ENCODE results near the gene PARK7.

DNA sequence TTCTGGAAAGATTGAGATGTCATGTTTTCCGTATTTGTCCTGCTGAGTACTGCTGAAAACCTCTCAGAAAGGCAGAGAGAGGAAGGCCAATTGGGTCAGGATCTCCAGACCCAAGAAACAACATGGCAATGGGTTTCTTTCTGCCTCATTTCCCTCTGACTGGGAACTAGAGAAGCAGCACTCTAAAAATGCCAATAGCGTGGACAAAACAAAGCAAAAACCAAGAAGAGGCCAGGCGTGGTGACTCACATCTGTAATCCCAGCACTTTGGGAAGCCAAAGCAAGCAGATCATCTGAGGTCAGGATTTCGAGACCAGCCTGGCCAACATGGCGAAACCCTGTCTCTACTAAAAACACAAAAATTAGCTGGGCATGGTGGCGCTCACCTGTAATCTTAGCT lies 39.2 kb upstream of the PARK7 start:
- TF ChIP-seq, protein P1, sequence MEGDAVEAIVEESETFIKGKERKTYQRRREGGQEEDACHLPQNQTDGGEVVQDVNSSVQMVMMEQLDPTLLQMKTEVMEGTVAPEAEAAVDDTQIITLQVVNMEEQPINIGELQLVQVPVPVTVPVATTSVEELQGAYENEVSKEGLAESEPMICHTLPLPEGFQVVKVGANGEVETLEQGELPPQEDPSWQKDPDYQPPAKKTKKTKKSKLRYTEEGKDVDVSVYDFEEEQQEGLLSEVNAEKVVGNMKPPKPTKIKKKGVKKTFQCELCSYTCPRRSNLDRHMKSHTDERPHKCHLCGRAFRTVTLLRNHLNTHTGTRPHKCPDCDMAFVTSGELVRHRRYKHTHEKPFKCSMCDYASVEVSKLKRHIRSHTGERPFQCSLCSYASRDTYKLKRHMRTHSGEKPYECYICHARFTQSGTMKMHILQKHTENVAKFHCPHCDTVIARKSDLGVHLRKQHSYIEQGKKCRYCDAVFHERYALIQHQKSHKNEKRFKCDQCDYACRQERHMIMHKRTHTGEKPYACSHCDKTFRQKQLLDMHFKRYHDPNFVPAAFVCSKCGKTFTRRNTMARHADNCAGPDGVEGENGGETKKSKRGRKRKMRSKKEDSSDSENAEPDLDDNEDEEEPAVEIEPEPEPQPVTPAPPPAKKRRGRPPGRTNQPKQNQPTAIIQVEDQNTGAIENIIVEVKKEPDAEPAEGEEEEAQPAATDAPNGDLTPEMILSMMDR (IDR thresholded peaks at IDR 0.05): no peak
- TF ChIP-seq POLR2A (IDR thresholded peaks at IDR 0.05): no peak

Data from uterus (tissue), 2 donors.